ENCODE data around the gene HNRNPH1.

HNRNPH1 gene

DNA sequence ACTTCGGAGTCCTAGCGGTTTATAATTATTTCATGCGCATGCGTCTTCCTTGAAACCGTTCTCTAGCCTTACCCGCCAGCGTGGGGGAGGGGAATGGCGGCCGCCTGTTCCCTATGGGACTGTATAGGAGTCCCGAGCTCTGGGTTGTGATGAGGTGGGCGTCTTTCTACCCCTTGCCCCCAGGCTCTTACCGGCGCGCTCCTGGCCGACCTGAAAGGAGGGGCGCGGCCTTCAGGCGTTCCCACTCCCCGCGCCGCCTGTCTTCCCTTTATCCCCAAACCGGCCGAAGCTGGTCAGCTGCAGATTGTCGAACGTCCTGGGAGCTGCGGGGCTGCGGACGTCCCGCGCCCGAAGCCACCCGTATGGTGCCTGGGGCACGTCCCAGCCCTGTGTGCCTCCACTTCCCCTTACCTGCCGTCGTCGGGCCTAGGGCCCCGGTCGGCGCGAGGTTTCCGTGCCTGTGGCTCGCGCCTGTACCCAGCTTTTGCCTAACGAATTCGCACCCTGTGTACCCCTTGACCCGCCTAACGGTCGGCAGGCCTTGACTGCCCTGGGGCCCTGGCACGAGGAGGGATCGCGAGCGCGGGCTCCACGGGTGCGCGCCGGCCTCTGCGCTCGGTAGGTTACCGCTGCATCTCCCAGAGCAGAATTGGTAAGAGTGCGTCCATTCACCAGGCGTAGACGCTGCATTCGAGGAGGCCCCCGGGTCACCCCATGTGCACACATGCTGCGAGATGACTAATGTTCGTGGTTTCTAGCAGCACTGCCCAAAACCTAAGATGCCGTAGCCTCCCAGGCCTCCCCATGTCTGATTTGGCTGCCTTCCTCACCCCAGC, 653 bp upstream of the HNRNPH1 start:
- peak; percentile 81 for DNase-seq

DNA sequence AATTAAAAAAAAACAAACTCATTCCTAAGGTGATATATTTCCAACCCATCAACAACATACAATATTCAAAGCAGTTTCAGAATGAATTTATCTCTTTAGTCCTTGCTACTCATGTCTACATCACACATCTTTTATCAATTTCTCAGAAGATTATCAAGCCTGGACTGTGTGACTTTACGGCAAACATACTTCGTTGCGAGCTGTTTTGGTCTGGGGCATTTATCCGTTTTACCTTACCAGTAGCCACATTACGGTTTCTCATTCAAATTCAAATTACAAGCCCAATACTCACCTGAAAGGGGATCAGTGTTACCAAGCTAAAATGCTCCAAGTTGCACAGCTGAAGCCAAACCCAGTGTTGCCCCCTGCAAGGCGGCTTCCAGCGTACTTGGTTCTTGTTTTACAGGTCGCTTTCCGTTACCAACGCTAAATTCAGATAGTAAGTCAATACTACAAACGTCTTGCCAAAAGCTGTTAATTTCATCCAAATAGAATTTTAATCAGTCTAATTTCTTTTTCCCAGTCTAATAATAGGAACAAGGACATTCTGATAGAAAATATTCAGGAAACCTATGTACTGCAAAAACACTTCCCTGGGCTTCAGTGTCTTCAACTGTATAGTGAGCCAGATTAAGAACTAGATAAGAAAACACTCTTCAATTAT, 1.8 kb downstream of the HNRNPH1 start:
- no peak for DNase-seq

DNA sequence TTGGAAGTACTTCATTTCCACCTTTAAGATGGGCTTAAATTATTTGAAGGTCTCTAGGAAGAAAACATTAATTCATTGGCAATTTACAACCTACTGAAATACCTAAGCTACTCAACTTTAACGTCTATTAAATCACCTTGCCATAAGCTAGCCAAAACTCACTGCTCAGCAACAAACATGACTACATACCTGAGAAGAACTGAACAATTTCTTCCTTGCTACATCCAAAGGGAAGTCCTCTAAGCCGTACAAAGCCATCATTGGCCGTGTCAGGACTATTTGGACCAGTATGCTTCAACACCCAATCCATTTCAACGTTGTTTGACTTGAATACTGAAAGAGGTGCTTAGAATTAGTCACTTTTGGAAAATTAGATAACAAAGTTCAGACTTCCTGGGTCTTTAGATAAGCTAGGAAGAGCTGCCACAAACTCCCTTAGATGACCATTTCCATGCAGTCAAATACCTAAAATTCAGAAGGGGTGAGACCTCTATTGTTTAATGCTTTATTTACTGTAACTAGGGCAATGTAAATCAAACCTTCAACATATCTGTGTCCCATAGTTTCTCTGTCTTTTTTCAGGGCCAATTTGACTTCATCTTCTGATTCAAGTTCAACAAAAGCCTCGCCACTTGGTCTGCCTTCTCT, 2.6 kb downstream of the HNRNPH1 start:
- DNase-seq = no peak

DNA sequence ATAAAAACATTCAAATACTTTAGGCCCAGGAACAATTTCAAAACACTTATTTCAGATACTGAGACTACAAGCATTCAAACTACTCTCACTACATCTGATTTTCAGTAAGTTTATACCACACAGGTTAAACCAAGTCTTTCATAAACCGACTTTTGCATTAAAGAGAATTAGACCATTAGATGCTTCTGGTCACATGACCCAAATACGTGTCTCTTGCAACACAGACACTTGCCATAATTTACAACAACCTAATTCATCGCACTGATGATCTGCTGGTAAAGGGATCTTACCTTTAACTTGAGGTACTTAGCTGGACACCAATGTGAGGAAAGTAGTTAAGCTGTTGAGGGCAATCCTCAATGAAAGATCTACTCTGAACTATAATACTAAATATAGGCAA, 3.2 kb downstream of the HNRNPH1 start:
- DNase-seq = no peak

DNA sequence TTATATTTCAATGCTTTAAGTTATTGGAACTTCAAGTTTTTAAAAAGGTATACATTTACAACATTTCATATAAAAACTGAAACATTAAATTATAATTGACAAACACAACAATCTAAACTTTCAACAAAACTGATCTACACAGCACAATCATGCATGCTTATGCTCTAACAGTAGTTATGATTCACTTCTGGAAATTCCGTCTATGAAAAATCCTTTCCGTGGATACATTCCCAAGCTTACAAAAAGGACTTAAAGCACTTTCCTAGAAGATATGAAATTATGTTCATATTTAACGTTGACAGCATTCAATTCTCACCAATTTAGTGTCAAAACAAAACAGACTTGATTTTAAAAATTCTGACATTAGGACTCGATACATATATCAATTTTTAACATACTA, 3.7 kb downstream of the HNRNPH1 start:
- no peak for DNase-seq

DNA sequence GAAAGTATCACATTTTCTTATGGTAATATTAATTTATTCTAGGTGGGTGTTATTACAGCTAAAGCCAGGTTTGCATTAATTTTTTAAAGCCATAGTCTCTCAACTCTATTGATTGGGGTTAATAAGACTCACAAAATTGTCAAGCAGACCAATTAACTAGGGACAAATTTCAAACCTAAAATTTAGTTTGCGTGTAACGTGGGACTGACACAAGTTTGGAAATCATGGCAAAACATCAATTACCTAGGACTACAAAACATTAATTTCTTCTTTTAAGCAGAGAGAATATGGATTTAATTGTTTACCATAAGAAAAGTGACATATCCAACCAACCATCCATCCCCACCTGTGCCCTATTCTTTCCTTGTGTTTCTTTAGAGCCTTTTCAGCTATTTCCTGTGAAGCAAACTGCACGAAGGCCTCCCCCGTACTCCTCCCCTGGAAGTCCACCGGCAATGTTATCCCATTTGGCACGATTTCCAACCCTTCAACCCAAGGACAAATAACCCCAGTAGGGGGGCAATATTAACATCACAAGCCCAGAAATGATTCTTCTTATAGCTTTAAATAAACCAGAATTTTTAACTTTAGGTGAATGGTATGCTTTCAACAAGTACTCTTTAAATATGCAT, 4.4 kb downstream of the HNRNPH1 start:
- no peak for DNase-seq

DNA sequence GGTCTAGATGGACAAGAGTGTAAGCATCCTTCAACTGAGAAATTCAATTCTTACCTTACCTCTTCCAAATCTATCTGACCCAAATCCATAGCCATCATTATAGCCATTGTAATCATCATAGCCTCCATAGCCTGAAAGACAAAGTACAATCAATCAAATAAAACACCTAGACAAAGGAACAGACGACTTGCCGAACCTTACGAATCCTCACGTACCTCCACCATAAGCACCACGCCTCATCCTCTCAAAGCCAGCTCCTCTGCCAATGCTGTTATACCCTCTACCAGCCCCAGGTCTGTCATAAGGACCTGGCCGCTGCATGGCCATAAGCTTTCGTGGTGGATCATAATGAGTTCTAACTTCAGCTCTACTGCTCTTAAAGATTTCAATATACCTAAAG, 5.5 kb downstream of the HNRNPH1 start:
- DNase-seq = no peak

DNA sequence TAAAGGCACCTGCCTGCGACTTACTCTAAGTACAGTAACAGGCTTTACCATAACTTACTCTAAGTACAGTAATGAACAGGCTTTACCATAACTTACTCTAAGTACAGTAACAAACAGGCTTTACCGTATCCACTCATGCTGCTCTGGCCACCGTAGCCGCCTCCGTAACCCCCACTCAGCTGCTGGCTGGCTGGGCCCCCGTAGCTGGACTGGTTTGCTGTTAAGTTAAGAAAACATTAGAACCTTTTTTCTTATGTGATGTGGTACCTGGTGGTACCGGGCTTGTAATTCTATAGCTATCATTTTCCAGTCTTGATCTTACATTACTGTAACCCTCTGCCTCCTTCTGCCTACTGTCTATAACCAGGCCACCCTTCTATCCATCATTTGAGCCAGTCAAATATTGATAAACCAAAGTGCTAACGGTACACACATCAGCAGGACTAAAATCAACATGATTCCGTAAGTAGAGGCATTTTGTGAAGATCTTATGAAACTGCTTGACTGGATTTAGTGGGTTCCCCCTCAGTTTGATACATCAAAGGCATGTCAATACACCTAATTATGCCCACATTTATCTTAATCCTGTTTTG, 7.4 kb downstream of the HNRNPH1 start:
- no peak for DNase-seq

DNA sequence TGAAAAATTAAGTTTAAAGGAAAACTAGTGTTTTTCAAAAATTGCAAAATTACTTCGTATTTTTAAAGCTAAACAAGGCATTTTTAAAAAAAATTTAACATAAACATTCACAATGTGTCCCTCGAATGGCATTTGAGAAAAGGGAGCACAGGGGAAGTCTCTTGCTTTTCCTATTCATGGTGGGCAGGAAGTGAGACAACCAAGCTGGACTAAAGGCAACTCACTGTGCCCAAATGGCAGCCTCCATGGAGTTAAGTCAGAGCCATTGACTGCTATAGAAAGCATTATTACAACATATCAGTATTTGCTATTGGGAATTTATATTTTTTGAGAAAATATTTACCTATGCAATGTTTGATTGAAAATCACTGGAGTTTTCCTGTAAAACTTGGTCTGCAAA, 8.3 kb downstream of the HNRNPH1 start:
- no peak for DNase-seq

DNA sequence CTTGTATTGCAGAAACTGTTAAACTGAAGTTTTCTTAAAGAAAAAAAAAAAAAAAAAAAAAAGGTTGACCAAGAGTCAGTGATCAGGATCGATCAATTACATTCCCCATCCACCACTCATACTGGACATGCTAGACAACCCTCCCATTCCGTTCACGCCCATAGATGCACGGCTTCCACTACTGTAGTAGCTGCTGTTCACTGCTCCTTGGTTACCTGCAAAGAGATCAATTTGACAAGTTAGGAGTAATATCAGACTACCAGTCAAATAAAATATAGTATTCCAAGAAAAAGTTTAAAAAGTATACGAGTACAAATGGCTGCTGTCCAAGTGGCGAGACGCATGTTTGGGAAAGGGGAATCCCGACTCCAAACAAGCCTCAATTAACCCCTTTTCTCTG, 8.7 kb downstream of the HNRNPH1 start:
- no peak for DNase-seq

DNA sequence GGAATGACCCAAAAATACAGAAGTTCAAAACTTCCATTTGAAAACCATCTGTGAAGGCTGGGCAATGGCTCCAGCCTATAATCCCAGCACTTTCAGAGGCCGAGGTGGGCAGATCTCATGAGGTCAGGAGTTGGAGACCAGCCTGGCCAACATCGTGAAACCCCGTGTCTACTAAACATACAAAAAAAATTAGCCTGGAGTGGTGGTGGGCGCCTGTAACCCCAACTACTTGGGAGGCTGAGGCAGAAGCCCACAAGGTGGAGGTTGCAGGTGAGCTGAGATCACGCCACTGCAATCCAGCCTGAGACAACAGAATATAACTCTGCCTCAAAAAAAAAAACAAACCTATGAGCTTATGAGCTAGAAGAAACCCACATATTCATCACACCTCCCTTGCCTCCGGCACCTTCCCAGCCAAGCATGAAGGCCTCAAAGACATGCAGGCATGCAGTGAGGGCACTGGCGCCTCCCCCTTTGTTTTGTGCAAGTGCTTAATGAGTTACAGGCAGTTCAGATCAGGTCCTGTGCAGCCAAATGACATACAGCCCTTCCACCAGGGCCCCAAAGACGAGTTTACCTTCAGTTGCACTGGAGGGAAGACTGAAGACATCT, 9.9 kb downstream of the HNRNPH1 start:
- DNase-seq = no peak

DNA sequence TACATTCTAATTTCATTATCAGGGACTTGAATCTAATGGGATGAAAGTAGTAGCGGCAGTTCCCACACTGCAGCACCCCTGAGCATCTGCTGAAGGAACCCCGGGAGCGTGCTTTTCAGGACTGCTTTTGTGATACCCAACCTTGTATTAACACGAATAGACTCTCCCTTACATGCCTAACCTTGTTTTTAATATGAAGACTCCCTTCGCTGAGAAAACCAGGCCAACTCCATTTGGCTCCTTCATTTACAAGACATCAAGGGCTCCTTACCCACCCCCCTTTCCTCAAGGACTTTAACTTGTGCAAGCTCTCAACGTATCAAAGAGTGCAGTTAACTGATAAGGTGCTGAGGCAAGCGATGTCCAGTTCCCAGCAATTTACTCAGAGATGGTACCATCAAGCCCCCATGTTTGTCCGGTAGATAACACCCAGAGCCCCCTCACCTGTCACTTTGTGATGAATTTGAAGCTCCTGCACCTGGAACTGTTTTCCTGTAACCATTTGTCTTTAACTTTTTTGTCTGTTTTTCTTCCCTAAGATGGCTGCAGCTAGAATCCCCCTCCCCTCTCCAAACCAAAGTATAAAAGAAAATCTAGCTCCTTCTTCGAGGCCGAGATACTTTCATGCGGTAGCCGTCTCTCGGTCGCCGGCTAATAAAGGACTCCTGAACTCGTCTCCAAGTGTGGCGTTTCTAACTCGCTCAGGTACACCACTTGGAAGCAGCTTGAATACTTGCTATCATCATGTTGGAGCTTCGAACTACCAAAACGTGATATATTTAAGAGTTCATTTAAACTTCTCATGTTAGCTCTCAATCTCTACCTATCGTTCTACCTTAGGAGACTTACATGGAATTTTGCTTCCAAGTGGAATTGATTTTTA, 10.7 kb downstream of the HNRNPH1 start:
- DNase-seq = no peak

DNA sequence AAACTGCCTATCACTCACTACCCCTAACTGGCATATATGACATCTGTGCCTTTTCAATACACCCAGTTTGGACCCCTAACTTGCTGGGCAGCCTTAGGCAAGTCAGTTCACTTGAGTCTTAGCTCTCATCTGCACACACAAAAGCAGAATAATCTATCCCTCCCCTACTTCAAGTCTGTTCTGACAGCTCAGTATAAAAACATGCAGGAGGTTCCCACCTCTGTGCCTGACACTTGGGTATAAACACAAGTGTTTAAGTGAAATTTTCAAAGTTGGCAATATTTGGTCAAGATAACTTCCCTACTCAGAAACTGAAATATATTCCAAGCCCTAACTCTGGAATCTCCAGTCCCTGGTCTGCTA, 12.6 kb downstream of the HNRNPH1 start:
- no peak for DNase-seq

DNA sequence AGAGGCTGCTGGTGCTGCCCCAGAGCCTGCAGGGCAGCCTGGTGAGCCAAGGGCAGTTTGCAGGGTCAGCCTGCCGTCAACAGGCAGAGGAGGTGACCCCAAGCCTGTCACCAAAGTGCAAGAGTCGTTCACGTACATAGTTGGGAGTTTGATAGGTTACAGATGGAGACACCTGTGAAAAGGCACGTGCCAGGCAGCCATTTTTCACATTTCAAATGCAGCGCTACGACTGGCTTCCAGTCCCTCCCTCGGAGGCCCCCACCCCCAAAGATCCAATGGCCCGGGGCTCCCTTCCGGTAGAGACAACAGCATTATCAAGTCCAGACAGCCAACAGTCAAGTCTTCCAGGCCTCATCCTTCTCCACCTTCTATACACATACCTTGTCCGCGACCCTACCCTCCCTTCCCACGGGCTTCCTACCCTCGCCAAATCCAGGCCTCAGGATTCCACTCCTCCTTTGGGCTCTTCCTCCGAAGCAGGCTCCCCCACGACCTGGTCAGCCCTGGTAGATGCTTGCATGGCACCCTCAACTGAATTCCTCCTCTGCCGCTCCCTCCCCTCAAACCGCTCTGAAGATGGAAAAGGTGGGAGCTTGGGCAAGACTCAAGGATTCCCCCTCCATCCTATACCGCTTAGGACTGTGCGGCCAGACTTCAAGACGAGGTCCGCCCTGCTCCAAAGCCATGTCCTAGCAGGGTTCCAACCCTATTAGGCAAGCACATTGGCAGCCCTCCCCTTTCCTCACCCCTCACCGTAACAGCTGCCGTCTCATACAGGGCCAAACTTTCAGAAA, 13.2 kb downstream of the HNRNPH1 start:
- DNase-seq = no peak

DNA sequence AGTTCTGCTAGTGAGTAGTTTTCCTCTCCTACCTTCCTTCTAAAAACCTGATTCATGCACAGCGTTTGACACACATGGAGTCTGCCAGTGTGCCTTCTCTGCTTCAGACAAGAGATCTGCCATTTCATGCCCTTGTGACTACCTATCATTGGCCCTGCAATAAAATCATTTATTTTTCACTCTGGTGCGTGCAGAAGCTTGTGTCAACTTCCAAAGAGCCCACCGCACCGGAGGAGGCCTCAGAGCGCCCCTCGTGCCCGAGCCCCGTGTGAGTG, 13.7 kb downstream of the HNRNPH1 start:
- DNase-seq = no peak

DNA sequence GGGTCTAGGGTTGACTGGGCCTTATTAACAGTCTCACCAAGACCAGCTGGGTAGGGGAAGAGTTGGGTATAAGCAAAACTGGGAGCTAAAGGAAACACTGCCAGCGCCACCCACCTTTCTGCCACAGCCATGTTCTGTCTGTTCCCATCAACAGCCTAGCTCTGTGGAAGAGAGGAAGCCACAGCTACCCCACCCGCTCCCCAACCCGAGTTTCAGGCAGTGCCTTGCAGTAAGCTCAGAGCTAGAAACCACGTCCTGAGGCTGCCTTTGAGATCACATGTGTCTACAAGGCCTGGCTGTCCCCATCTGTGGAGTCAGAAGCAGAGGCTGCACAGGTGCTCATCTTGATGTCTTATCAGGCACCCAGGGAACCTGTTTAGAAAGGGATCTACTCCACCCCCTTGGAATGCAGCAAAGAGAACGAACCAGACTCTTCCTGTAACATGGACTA, 15.3 kb downstream of the HNRNPH1 start:
- no peak for DNase-seq

DNA sequence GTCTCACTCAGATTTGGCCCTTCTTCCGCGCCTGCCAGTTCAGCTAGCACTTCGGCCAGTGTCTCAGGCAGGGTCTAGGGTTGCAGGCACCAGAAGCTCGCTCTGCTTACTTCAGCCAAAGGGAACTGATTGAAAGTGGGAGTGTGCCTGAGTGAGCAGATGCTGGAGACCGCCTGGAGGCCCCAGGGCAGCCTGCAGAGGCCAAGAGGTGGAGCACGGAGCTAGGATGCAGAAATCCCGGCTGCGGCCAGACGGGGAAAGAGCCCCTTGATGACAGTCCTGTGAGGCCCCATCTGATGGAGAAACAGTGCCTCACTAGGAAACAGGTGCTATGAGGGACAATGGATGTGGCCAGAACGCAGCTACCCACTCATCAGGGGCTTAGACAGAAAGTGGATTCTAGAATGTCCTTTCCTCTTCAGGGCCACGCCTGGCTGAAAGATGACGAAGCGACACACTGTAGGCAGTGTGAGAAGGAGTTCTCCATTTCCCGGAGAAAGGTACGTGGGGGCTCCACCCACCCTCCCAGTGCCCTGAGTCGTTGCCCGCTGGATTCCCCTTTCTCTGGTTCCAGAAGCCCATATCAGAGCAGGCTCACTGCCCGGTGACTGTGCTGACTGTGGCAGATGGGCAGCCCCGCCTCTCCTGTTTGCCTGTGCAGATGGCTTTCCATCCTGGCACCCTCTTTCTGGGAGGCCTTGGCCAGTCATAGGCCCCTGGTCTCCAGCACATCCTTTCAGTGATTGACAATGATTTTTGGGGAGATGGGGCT, 16.1 kb downstream of the HNRNPH1 start:
- DNase-seq = no peak

DNA sequence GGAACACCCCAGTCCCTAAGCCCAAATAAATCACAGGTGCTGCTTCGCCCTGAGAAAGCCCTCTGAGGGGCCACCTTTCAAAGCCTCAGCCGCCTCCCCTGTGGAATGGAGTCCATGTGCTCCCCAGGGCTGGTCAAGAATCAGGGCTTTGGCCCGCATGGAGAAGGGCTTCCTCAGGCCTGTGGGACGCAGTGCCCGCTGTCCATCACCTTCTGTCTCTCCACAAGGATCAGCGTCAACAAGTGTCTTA, 16.6 kb downstream of the HNRNPH1 start:
- DNase-seq = no peak

DNA sequence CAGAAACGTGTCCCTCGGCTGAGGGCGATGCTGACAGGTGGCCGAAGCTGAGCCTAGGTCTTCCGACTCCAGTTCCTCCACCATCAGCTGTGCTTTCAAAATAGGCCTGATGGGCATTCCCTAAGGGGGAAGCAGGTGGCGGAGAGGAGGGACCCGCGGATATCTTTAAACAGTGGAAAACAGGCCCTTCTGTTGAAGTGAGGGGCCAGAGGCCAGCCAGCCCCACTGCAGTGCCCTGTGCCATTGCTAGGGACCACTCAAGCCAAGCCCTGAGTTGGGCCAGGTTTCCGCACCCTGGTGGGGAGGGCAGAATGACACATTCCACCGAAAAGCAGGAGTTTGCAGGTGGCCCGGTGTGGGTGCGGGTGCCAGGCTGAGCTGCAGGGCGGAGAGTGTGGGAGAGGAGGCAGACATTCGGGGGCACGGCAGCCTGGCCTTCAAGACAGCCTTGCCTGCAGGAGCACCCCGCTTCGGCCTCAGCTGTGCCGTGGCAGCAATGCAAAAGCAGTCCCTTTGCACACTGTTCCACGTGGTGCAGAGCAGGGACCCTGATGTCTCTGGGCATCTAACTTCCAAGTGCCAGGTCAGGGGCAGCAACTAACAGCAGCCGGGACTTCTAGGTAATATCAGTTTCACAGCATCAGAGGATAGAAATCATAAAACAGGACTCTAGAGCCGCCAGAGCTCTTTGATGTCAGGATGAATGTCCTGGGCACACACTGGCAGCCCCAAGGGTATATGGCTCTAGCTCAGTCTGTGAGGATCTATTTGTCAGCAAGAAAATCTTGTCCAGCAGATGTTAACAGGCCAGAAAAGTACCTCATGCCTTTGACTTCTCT, 17.2 kb downstream of the HNRNPH1 start:
- DNase-seq = no peak
